AG08396 (cell line): ENCODE results near the gene SLC25A12.
A peak's percentile ranks its signal among the peaks of the same experiment; 100 is the strongest.
"Not testable (repeated sequence)": the region's sequence is repeated elsewhere in the genome, so short reads cannot be mapped to it uniquely, and the experiment has no call there.

Source experiments
- DNase-seq: peaks from one replicate; pipeline ENCODE4 v3.0.0; 2012; ENCODE audit warnings: low spot score, mixed read lengths

SLC25A12 gene

GRCh38 chr2:171893824-171894611 lies at the start of gene SLC25A12:
Gene SLC25A12 (minus strand): TSS chr2:171894244. CDS start chr2:171894214, 30 bp downstream.
- DNase-seq = peak; percentile 94

DNA sequence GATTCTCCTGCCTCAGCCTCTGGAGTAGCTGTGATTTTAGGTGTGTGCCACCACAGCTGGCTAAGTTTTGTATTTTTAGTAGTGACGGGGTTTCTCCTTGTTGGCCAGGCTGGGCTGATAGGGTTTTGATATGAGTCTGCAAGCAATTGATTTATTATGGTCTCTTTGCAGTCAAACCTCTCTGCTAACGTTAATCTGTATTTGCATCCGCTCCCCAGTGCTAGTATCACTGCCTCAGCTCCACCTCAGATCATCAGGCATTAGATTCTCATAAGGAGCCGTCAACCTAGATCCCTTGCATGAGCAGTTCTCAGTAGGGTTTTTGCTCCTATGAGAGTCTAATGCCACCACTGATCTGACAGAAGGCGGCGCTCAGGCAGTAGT lies 47.3 kb upstream of the SLC25A12 start:
- no peak for DNase-seq

DNA sequence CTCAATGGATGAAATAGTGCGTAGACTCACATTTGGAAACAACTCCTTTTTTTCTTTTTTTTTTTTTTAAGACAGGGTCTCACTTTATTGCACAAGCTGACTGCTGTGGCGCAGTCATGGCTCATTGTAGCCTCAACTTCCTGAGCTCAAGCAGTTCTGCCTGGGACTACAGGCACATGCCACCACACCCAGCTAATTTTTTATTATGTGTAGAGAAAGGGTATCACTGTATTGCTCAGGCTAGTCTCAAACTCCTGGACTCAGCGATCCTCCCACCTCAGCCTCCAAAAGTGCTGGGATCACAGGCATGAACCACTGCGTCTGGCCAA lies 45.7 kb upstream of the SLC25A12 start:
- DNase-seq = no peak

GRCh38 chr2:171939058-171939742 lies 45.2 kb upstream of the SLC25A12 start:
- DNase-seq = no peak

- no peak for DNase-seq
These were observed 36.3 kb upstream of the SLC25A12 start for GRCh38 chr2:171930385-171930784.

DNA sequence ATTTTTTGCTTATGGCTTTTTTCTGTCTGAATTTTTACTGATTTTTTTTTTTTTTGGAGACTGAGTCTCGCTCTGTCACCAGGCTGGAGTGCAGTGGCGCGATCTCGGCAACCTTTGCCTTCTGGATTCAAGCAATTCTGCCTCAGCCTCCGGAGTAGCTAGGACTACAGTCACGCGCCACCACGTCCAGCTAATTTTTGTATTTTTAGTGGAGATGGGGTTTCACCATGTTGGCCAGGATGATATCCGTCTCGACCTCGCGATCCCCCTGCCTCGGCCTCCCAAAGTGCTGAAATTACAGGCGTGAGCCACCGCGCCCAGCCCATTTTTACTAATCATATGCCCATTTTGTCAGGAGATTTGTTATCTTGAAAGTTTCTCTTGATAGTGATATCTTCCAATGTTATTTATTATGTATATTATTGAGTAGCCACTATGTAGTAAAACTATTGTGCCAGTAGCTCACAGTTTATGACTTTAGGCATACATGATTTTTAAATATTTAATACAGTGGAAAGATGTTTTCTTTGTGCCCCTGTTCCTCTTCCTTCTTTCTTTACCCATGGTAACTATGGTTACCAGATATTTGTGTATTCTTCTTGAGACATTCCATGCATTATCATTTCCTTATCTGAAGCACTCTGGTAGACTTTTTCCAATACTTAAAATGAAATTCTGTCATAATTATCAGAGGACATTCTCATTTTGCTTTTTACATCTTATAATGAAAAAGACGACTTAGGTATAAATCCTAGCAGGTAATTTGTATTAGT lies 30.3 kb upstream of the SLC25A12 start:
- no peak for DNase-seq

- no peak for DNase-seq
These were observed 29.2 kb upstream of the SLC25A12 start for GRCh38 chr2:171923206-171923605.

DNA sequence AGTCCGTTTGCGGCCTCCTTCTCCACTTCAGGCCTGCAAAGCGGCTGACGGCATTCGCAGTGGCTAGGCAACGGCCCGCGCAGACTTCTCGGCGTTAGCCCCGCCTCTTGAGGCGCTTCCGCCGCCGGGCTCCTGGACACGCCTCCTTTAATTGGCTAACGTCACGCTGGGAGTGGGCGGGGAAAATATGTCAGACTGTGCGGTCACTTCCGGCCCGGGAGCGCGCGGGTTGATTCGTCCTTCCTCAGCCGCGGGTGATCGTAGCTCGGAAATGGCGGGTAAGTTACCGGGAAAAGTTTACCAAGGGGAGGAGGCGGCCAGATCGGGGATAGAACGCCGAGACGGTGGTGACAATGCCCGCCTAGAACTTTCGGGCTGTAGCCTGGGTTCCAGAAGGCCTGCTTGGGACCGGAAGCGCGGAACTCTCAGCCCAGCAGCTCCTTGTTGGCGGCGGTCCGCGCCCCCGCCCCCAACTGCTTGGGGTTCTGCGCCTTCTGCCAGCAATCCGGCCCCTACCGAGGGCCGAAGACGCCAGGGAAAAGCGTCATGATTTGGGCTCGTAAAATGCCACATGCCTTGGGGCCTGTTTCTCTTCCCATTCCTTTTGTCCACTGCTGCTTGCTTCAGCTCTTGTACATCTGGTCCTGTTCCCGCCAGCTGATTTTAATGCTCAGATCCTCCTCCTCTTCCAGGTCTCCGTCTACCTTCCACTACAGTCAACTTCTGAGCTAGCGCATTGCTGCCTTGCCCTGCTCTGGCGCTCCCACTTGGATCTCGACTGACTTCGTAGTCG lies 28.4 kb upstream of the SLC25A12 start, which contains the start of gene HAT1:
TSS of gene HAT1 (plus strand) at position 232 of the 793 bp plus-strand sequence. CDS start at position 272, 40 bp downstream.
- peak; percentile 96 for DNase-seq

DNA sequence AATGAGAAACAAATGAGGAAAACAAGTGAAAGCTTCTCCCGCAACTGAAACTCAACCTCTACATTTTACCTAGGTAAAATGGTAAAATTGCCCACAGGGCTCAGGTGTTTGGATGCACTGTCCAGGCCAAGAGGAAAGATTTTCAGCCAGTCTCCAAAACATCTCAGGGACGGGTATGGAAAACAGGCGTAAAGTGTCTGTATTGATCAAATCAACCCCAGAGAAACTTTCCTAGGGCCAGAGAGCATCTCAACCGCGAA lies 27.9 kb upstream of the SLC25A12 start:
- no peak for DNase-seq

GRCh38 chr2:171919453-171919852 lies 25.4 kb upstream of the SLC25A12 start:
- no peak for DNase-seq

DNA sequence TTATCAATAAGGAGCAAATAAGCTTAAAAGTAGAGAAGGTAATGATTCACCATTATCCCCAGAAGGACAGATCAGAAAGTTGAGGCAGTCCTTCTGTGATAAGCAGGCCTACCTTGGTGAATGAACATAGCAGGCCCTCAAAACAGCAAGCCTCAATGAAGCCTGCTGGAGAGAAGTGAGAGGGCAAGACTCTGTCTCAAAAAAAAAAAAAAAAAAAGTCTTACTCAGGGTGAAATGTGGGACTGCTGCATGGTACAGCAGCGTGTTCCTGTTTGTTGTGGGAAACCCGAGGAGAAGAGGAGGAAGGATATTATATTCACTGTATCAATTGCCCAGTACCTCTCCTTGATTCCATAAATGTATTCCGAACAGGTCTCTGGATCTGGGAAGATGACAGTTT lies 19.5 kb upstream of the SLC25A12 start:
- no peak for DNase-seq

GRCh38 chr2:171910494-171910893 lies 16.4 kb upstream of the SLC25A12 start:
- no peak for DNase-seq

DNA sequence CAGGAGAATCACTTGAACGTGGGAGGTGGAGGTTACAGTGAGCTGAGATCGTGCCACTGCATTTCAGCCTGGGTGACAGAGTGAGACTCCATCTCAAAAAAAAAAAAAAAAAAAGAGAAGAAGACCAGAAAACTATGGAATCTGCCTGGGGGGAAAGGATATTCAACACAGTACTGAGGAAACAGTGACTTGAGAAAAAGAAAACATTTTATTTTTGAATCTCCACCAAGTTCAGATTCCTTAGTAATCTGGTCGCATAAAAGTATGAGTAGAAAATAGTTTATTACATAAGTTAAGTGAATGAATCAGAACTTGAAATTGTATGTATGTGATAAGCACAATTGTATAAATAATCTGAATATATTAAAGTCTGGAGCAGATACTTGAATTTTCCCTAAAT lies 15.2 kb upstream of the SLC25A12 start:
- no peak for DNase-seq

DNA sequence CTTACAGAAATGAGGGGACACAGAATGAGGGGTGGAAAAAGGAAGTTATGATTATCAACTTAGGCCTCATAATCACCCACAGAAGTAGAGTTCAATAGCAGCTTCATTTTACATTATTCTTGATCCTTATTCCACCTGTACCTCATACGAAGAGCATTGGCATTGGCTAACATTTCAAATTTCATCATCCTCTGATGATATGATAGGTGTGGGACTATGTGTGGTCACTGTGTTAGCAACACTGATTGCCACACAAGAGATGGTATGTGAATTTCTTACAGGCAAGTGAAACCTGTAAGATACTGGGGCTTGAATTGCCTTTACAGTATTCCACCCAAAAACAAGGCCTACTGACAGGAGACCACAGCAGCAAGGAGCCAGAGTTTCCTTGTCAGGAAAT lies 14.2 kb upstream of the SLC25A12 start:
- DNase-seq = no peak

- DNase-seq = no peak
These were observed 8.9 kb upstream of the SLC25A12 start for GRCh38 chr2:171902840-171903420.

DNA sequence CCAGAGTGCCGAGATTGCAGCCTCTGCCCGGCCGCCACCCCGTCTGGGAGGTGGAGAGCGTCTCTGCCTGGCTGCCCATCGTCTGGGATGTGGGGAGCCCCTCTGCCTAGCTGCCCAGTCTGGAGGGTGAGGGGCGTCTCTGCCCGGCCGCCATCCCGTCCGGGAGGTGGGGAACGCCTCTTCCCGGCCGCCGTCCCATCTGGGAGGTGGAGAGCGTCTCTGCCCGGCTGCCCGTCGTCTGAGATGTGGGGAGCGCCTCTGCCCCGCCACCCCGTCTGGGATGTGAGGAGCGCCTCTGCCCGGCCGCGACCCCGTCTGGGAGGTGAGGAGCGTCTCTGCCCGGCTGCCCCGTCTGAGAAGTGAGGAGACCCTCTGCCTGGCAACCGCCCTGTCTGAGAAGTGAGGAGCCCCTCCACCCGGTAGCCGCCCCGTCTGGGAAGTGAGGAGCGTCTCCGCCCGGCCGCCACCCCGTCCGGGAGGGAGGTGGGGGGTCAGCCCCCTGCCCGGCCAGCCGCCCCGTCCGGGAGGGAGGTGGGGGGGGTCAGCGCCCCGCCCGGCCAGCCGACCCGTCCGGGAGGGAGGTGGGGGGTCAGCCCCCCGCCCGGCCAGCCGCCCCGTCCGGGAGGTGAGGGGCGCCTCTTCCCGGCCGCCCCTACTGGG lies 5.7 kb upstream of the SLC25A12 start:
- not testable (repeated sequence) for DNase-seq

DNA sequence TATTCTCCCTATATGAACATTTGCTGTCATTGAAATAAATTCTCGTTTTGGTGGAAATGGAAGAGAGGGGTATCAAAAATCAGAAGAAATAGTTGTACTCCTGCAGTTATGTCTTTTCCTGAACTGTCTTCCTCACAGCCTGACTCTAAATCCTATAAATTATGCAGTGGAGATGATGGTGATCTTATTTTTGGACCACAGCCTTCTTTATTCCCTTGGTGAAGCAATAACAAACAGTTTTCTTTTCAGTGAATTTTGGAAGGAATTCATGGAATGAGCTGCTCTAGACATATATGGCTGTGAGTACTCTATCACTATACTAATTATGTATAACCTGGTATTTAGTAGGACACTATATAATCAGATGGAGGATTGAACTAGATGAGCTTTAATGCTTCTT lies 1.7 kb upstream of the SLC25A12 start:
- DNase-seq = peak; percentile 29

DNA sequence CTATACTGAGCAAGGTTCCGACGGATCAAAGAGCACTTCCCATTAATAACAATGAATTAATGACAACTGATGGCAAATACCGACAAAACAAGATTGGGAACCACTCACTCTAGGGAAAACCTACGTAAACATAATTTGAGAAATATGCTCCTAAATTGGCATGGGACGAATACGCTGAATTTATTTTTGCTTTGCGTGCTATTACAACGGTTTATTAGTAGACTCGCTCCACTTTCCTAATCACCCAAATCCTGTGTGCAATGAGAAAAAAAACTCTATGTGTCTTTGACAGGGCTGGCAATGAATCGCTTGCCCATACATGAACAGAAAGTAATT lies 536 bp upstream of the SLC25A12 start:
- DNase-seq = no peak

DNA sequence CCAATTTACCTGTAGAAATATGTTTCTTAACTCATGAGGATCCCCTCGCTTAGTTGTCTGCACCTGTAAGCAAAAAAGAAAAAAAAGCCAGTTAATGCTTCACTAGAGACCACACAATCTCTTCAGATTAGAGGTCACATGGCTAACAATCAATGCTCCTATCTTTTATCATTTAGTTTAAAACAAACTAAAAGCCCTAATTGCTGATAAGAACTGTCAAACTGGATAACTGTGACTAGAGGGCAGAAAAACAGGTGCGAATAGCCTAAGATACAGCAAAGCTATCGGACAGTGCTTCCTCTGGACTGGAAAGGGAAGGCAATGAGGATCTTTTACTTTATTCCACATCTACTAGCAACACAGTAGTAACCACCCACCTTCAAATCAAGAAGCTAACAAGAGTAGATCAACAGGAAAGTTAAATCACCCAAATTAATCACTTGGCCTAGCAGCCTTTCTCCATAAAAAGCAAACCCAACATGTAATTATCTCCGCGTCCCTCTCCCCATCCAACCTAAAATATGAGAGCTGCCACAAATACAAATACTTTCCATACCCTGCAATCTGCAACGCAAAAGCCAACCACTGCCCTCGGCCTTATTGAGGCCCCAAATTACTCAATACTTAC lies 734 bp downstream of the SLC25A12 start:
- no peak for DNase-seq

GRCh38 chr2:171889808-171890207 lies 4.2 kb downstream of the SLC25A12 start:
- DNase-seq = no peak

DNA sequence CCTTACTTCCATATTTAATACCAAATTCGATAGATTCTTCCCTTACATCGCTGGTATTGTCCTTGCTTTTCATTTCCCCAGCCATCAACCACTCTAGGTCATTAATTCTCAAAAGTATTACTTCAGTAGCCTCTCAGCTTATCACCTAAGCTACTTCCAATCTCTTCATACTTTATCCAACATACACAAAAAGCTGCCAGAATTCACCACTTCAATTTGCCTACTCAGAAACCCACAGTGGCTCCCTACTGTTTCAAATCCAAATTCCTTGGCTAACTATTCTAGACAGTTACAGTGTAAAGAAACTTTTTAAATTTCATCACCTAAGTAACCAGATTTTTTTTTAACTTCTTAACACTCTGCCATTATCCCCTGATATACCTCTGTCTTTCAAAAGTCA lies 4.7 kb downstream of the SLC25A12 start:
- no peak for DNase-seq
